Chondrocyte (in vitro differentiated cells): ENCODE measurements around the gene CIROP. TPM values are rescaled to one million over a fixed set of nuclear protein-coding genes. Genes with fewer than 3 reads are reported as not detected.

Source experiments
- DNase-seq: peaks from one replicate; pipeline ENCODE4 v3.0.0; 2021; ENCODE audit warnings: mixed read lengths, low spot score
- H3K27ac Mint-ChIP-seq: one replicate; pipeline ENCODE4 v1.8.0; 2021; ENCODE audit warnings: mild to moderate bottlenecking, moderate library complexity, mixed read lengths; ENCODE audit not compliant: unreplicated experiment
- H3K27me3 Mint-ChIP-seq: 2 replicates; pipeline ENCODE4 v1.8.0; 2021; ENCODE audit warnings: low read depth, mixed read lengths
- H3K36me3 Mint-ChIP-seq: 2 replicates; pipeline ENCODE4 v1.8.0; 2021; ENCODE audit warnings: low read depth, mixed read lengths
- H3K4me1 Mint-ChIP-seq: 2 replicates; pipeline ENCODE4 v1.8.0; 2021; ENCODE audit warnings: low read depth, mild to moderate bottlenecking, mixed read lengths
- H3K4me3 Mint-ChIP-seq: one replicate; pipeline ENCODE4 v1.8.0; 2021; ENCODE audit warnings: mild to moderate bottlenecking, moderate library complexity, mixed read lengths; ENCODE audit not compliant: unreplicated experiment
- H3K9me3 Mint-ChIP-seq: 2 replicates; pipeline ENCODE4 v1.8.0; 2021; ENCODE audit warnings: low read depth, mixed read lengths
- CTCF ChIP-seq: fragments of 200-600 bp; sonication (generic); IDR thresholded peaks from 2 replicates; pipeline ENCODE4 v1.5.0; 2021; ENCODE audit warnings: antibody characterized with exemption, mild to moderate bottlenecking, moderate library complexity
- total RNA-seq: library from RNA; stranded (reverse); gene quantifications from 3 replicates; pipeline ENCODE4 v1.2.1, GENCODE V29; 2021

The CIROP gene
- total RNA-seq, 1 donor from 2014 or later = not detected

GRCh38 chr14:23095196-23096108 is 9.3 kb downstream of the CIROP start, which contains the start of gene C14orf119:
Gene C14orf119, plus strand, starts transcription at chr14:23095505. Its CDS starts 2,154 bp downstream, at chr14:23097659.
- no peaks in the 10 kb centered on the region for H3K9me3 Mint-ChIP-seq

GRCh38 chr14:23094666-23095195 is 10.1 kb downstream of the CIROP start, which contains the start of gene ACIN1:
Gene ACIN1, minus strand, starts transcription at chr14:23095136. Its CDS starts 24 bp downstream, at chr14:23095112.
- Mint-ChIP-seq H3K36me3 (peaks cover 18% of the 10 kb centered on the region), H3K9me3 (no peaks in the 10 kb centered on the region), H3K4me3 (no peak within 1 kb of the TSS), H3K27ac (no peak within 1 kb of the TSS), H3K4me1 (peaks cover 36% of the 10 kb centered on the region), H3K27me3 (no peaks in the 10 kb centered on the region)
- no peak for DNase-seq
- TF ChIP-seq CTCF = no peak

More at GRCh38 chr14:23095196-23096108, 9.3 kb downstream of the CIROP start, which contains the start of gene C14orf119:
- H3K4me1 Mint-ChIP-seq = peaks cover 36% of the 10 kb centered on the region
- H3K36me3 Mint-ChIP-seq = peaks cover 14% of the 10 kb centered on the region
- H3K27me3 Mint-ChIP-seq = no peaks in the 10 kb centered on the region
- peak; percentile 99 for DNase-seq
- no peak within 1 kb of the TSS for H3K27ac Mint-ChIP-seq
- no peak within 1 kb of the TSS for H3K4me3 Mint-ChIP-seq
- TF ChIP-seq CTCF = no peak

GRCh38 chr14:23093991-23094665 is 10.7 kb downstream of the CIROP start:
- peak; percentile 58 for TF ChIP-seq CTCF
- Mint-ChIP-seq H3K4me1 (peaks cover 36% of the 10 kb centered on the region), H3K9me3 (no peaks in the 10 kb centered on the region), H3K27me3 (no peaks in the 10 kb centered on the region), H3K4me3 (no peak overlapping the region), H3K36me3 (peaks cover 22% of the 10 kb centered on the region), H3K27ac (no peak overlapping the region)
- DNase-seq = no peak

GRCh38 chr14:23093526-23093925 is 11.3 kb downstream of the CIROP start:
- DNase-seq = no peak
- H3K27ac Mint-ChIP-seq = no peak overlapping the region
- H3K9me3 Mint-ChIP-seq = no peaks in the 10 kb centered on the region
- peaks cover 21% of the 10 kb centered on the region for H3K36me3 Mint-ChIP-seq
- peaks cover 36% of the 10 kb centered on the region for H3K4me1 Mint-ChIP-seq
- H3K4me3 Mint-ChIP-seq = no peak overlapping the region
- TF ChIP-seq CTCF = no peak
- no peaks in the 10 kb centered on the region for H3K27me3 Mint-ChIP-seq

- H3K4me1 Mint-ChIP-seq = peaks cover 36% of the 10 kb centered on the region
These were observed 11.7 kb downstream of the CIROP start for GRCh38 chr14:23093104-23093503.

More at GRCh38 chr14:23093104-23093503, 11.7 kb downstream of the CIROP start:
- Mint-ChIP-seq H3K9me3 (no peaks in the 10 kb centered on the region), H3K27me3 (no peaks in the 10 kb centered on the region), H3K4me3 (no peak overlapping the region), H3K27ac (no peak overlapping the region), H3K36me3 (peaks cover 21% of the 10 kb centered on the region)
- no peak for TF ChIP-seq CTCF
- no peak for DNase-seq
